Endothelial cell of umbilical vein (primary cell): ENCODE results near the gene ACOT7.

Source experiments
- CTCF ChIP-seq, 2 donors: IDR thresholded peaks; 1 replicate in 1 of 2; 2 replicates in 1 of 2; pipeline ENCODE4 v1.5.1; 2011; ENCODE audit warnings: low read length in 2 of 2, mild to moderate bottlenecking in 2 of 2, moderate library complexity in 2 of 2, control low read depth in 1 of 2, inconsistent platforms in 1 of 2, low read depth in 1 of 2; ENCODE audit not compliant: insufficient read depth in 1 of 2; ENCODE audit errors: extremely low read depth in 1 of 2
- EZH2 ChIP-seq: IDR thresholded peaks from 2 replicates; pipeline ENCODE4 v1.6.1; 2012; ENCODE audit warnings: borderline replicate concordance, low read depth, mild to moderate bottlenecking, moderate library complexity, low read length, inconsistent platforms; ENCODE audit not compliant: severe bottlenecking
- GATA2 ChIP-seq: IDR thresholded peaks from 2 replicates; pipeline ENCODE4 v1.7.0; 2011; ENCODE audit warnings: low read depth, mild to moderate bottlenecking, moderate library complexity, mixed read lengths, low read length; ENCODE audit not compliant: insufficient read length, insufficient read depth
- JUN ChIP-seq: IDR thresholded peaks from 2 replicates; pipeline ENCODE4 v1.6.1; 2011; ENCODE audit warnings: borderline replicate concordance, low read depth; ENCODE audit not compliant: insufficient read length, insufficient read depth
- MAX ChIP-seq: IDR thresholded peaks from 2 replicates; pipeline ENCODE4 v1.6.1; 2011; ENCODE audit not compliant: insufficient read depth, insufficient read length
- MYC ChIP-seq: IDR thresholded peaks from one replicate; pipeline ENCODE4 v1.6.1; 2011; ENCODE audit warnings: mild to moderate bottlenecking, low read depth, low read length
- POLR2A ChIP-seq: IDR thresholded peaks from 2 replicates; pipeline ENCODE4 v1.6.1; 2012; ENCODE audit warnings: low read depth, mild to moderate bottlenecking, control low read depth, low read length
- POLR2AphosphoS5 ChIP-seq: IDR thresholded peaks from 2 replicates; pipeline ENCODE4 v1.6.1; 2012; ENCODE audit warnings: low read depth, mild to moderate bottlenecking, control low read depth, low read length, moderate library complexity; ENCODE audit not compliant: insufficient read depth

- TF ChIP-seq CTCF (IDR thresholded peaks at IDR 0.05; ENCODE audit: extremely low read depth in 1 of 2, insufficient read depth in 1 of 2, low read depth in 1 of 2, low read length in 2 of 2) (no peak), POLR2AphosphoS5 (no peak), GATA2 (no peak), EZH2 (no peak), MAX (no peak), POLR2A (no peak), JUN (no peak), MYC (no peak)
Observed at GRCh38 chr1:6253380-6253779, 140.2 kb downstream of the ACOT7 start.
